ENCODE results near the gene COMTD1. TPM values are rescaled to one million over a fixed set of nuclear protein-coding genes. Genes with fewer than 3 reads are reported as not detected.

COMTD1 gene
- polyA plus RNA-seq, 3 donors: 15.6 to 16.5 (median 16.1) TPM

DNA sequence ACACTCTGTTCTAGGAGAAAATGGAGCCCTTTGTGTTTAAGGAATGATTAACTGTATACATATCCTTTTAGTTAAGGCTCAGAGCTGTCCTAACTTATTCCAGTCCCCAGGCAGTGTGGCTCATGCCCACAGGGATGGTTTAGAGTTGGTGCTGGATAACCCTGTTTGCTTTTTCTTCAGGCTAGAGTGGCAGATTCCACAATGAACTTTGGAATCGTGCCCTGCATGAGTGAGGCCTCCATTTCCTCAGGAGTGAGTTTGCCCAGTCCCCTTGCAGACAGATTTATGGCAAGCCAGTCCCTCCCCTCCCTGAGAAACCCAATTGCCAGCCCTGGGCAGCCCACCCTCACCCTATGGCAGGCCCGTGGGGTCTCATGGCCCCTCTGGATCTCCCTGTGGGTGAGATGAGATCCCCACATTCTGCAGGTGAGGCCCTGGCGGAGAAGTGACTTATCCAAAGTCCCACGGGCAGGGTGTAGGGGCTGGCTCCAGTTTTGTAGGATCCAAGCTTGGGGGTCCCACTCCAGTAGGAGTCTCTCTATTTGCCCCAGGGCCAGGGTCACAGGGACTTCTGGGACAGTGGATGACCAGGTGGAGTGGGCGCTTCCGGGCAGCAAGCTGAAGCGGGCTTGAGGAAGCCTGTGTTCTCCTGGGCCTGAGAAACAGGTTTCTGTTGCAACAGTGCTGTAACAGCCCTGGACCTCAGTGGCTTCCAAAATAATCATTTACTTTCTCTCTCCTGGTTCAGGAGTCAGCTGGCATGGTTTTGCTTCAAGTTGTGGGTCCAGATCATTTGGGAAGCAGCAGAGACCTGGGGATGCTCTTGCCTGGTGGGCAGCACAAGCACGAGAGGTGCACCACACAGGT is 9.0 kb upstream of the COMTD1 start:
- TF ChIP-seq, protein P1, sequence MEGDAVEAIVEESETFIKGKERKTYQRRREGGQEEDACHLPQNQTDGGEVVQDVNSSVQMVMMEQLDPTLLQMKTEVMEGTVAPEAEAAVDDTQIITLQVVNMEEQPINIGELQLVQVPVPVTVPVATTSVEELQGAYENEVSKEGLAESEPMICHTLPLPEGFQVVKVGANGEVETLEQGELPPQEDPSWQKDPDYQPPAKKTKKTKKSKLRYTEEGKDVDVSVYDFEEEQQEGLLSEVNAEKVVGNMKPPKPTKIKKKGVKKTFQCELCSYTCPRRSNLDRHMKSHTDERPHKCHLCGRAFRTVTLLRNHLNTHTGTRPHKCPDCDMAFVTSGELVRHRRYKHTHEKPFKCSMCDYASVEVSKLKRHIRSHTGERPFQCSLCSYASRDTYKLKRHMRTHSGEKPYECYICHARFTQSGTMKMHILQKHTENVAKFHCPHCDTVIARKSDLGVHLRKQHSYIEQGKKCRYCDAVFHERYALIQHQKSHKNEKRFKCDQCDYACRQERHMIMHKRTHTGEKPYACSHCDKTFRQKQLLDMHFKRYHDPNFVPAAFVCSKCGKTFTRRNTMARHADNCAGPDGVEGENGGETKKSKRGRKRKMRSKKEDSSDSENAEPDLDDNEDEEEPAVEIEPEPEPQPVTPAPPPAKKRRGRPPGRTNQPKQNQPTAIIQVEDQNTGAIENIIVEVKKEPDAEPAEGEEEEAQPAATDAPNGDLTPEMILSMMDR (IDR thresholded peaks at IDR 0.05): no peak
- 93% methylated on average over 4 of the region's 8 CpGs for WGBS (ENCODE audit: insufficient coverage)
- no peaks in the 10 kb centered on the region for H3K27me3 ChIP-seq (ENCODE audit: control insufficient read depth in 2 of 2, insufficient read depth in 2 of 2, low read length in 2 of 2)
- peak overlapping the region in 1 of 7 donors; percentile 59 for H3K27ac Mint-ChIP-seq
- H4K20me1 ChIP-seq (ENCODE audit: insufficient read depth, low read length): no peaks in the 10 kb centered on the region
- H3K27ac ChIP-seq (ENCODE audit: low read depth in 1 of 2, low read length in 2 of 2): no peak overlapping the region
- no peaks in the 10 kb centered on the region for H3K4me1 Mint-ChIP-seq
- no peaks in the 10 kb centered on the region for H3K9me3 ChIP-seq (replicated peaks in 1 of 2; ENCODE audit: control insufficient read depth in 1 of 2, insufficient read depth in 1 of 2, low read length in 2 of 2)
- H3K4me3 ChIP-seq (replicated peaks in 1 of 3; ENCODE audit: low read depth in 2 of 3, low read length in 3 of 3): no peak overlapping the region
- no peaks in the 10 kb centered on the region for H3K36me3 ChIP-seq (replicated peaks in 1 of 2; ENCODE audit: control insufficient read depth in 1 of 2, insufficient read depth in 2 of 2, low read length in 2 of 2)
- H3K4me2 ChIP-seq (replicated peaks; ENCODE audit: extremely low read depth, low read length, poor library complexity, severe bottlenecking): no peak overlapping the region
- intact Hi-C loops (cut with micrococcal nuclease): no loop called here
- no peak overlapping the region for H2AFZ ChIP-seq (ENCODE audit: insufficient read depth, low read depth, low read length, poor library complexity, severe bottlenecking)
- no peaks in the 10 kb centered on the region for H3K9me3 Mint-ChIP-seq
- H3K9ac ChIP-seq (ENCODE audit: insufficient read depth, low read length, poor library complexity, severe bottlenecking): no peak overlapping the region
- no peak overlapping the region for H3K4me3 Mint-ChIP-seq
- no peaks in the 10 kb centered on the region for H3K36me3 Mint-ChIP-seq
- no peaks in the 10 kb centered on the region for H3K79me2 ChIP-seq (ENCODE audit: insufficient read depth, low read length)
- no peak for DNase-seq
- peaks cover 1 to 7% (median 2%) of the 10 kb centered on the region in 3 donors for H3K27me3 Mint-ChIP-seq (ENCODE audit: low read depth in 3 of 3)
- H3K4me1 ChIP-seq (ENCODE audit: control insufficient read depth in 1 of 2, insufficient read depth in 2 of 2, low read length in 2 of 2): no peaks in the 10 kb centered on the region

DNA sequence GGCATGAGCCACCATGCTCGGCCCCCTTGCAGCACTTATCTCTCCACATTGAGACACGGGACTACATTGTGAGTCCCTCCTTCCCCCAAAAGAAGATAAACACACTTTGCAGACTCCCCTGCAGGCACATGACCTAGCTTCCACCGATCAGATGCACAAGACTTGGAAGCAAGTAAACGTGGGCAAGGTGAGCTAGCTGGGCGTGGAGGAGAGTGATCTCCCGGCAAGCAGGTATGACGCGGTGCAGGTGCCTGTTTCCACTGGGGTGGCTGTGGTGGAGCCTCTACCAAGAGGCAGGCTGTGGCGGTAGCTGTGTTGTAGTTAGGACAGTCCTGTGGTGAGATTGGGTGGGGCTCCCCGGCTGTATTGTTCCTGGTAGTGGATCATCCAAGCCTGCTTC is 7.7 kb upstream of the COMTD1 start:
- Mint-ChIP-seq H3K27me3 (ENCODE audit: low read depth in 3 of 3) (peaks cover 0 to 7% (median 1%) of the 10 kb centered on the region in 3 donors), H3K9me3 (no peaks in the 10 kb centered on the region), H3K4me1 (no peaks in the 10 kb centered on the region), H3K27ac (no peak overlapping the region), H3K36me3 (no peaks in the 10 kb centered on the region), H3K4me3 (no peak overlapping the region)
- no peaks in the 10 kb centered on the region for H3K9me3 ChIP-seq (replicated peaks in 1 of 2; ENCODE audit: control insufficient read depth in 1 of 2, insufficient read depth in 1 of 2, low read length in 2 of 2)
- H3K27ac ChIP-seq (ENCODE audit: low read depth in 1 of 2, low read length in 2 of 2): no peak overlapping the region
- H3K4me1 ChIP-seq (ENCODE audit: control insufficient read depth in 1 of 2, insufficient read depth in 2 of 2, low read length in 2 of 2): no peaks in the 10 kb centered on the region
- WGBS (ENCODE audit: insufficient coverage): 91% methylated on average over 6 of the region's 10 CpGs
- no peak overlapping the region for H3K4me2 ChIP-seq (replicated peaks; ENCODE audit: extremely low read depth, low read length, poor library complexity, severe bottlenecking)
- DNase-seq: no peak
- no peaks in the 10 kb centered on the region for H3K36me3 ChIP-seq (replicated peaks in 1 of 2; ENCODE audit: control insufficient read depth in 1 of 2, insufficient read depth in 2 of 2, low read length in 2 of 2)
- intact Hi-C loops (cut with micrococcal nuclease): no loop called here
- no peaks in the 10 kb centered on the region for H3K27me3 ChIP-seq (ENCODE audit: control insufficient read depth in 2 of 2, insufficient read depth in 2 of 2, low read length in 2 of 2)
- H4K20me1 ChIP-seq (ENCODE audit: insufficient read depth, low read length): no peaks in the 10 kb centered on the region
- no peak overlapping the region for H3K4me3 ChIP-seq (replicated peaks in 1 of 3; ENCODE audit: low read depth in 2 of 3, low read length in 3 of 3)
- no peak overlapping the region for H3K9ac ChIP-seq (ENCODE audit: insufficient read depth, low read length, poor library complexity, severe bottlenecking)
- TF ChIP-seq, protein P1 (IDR thresholded peaks at IDR 0.05): no peak
- H3K79me2 ChIP-seq (ENCODE audit: insufficient read depth, low read length): no peaks in the 10 kb centered on the region
- no peak overlapping the region for H2AFZ ChIP-seq (ENCODE audit: insufficient read depth, low read depth, low read length, poor library complexity, severe bottlenecking)

Data from CD14-positive monocyte (primary cell).